Activated CD4-positive, alpha-beta T cell treated with anti-CD3 and anti-CD28 coated beads for 36 hours (primary cell): ENCODE measurements around the gene INPP4B. TPM values are rescaled to one million over a fixed set of nuclear protein-coding genes. Genes with fewer than 3 reads are reported as not detected.

ENCODE experiments used
- ATAC-seq: fragments of 200-7000 bp; cut with Tn5 transposase; one replicate; pipeline ENCODE4 v1.10.0; 2021; ENCODE audit warnings: mild to moderate bottlenecking, moderate library complexity
- CTCF ChIA-PET: fragments of 350-600 bp; sonication (Branson Sonifier 250); formaldehyde crosslinking; loops from one replicate; lab custom pipeline; 2021; ENCODE audit warnings: antibody characterized with exemption; lab: Charles Lee
- POLR2A ChIA-PET: fragments of 350-600 bp; sonication (Branson Sonifier 250); formaldehyde crosslinking; loops from one replicate; lab custom pipeline; 2021; ENCODE audit warnings: antibody characterized with exemption, inconsistent platforms; lab: Charles Lee
- DNase-seq: peaks from one replicate; pipeline ENCODE4 v3.0.0-alpha.2; 2020
- H3K27ac Mint-ChIP-seq: one replicate; pipeline ENCODE4 v1.8.0; 2021; ENCODE audit warnings: mixed read lengths
- H3K27me3 Mint-ChIP-seq: one replicate; pipeline ENCODE4 v1.8.0; 2021; ENCODE audit warnings: mixed read lengths
- H3K36me3 Mint-ChIP-seq: one replicate; pipeline ENCODE4 v1.8.0; 2021; ENCODE audit warnings: low read depth, mixed read lengths
- H3K4me1 Mint-ChIP-seq: one replicate; pipeline ENCODE4 v1.8.0; 2021; ENCODE audit warnings: mixed read lengths
- H3K4me3 Mint-ChIP-seq: one replicate; pipeline ENCODE4 v1.8.0; 2021; ENCODE audit warnings: mild to moderate bottlenecking, moderate library complexity, mixed read lengths
- H3K9me3 Mint-ChIP-seq: one replicate; pipeline ENCODE4 v1.8.0; 2021; ENCODE audit warnings: low read depth, mixed read lengths
- intact Hi-C, 2 experiments: fragments of 100-400 bp; cut with DNase I in 1 of 2; cut with micrococcal nuclease in 1 of 2; formaldehyde crosslinking; loops; one replicate each; pipeline versions ENCODE4 v1.14.2 to v1.15.1; 2022 to 2024; cut with DNase I, micrococcal nuclease
- total RNA-seq, 2 experiments: library from RNA; stranded (reverse); gene quantifications; one replicate each; pipeline ENCODE4 v1.2.3, GENCODE V29; 2021

INPP4B gene
- total RNA-seq, 2 experiments from 2014 or later: 66.6 to 70.7 TPM

DNA sequence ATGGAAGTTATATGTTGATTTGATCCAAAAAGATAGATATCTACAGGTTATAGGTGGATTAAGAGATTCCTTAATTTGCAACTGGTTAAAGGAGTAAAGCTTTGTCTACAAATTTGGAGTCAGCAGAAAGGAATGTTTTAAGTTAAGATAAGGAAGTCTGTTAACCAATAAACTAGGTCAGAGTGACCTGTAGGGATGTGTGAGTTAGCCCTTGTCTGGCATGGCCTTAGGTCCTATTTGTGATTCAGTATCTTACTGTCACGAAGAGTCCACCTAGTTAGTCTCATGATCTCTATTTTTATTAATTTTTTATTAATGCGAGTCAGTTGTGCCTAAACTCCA, 230.8 kb downstream of the INPP4B start:
- H3K9me3 Mint-ChIP-seq: peaks cover 34% of the 10 kb centered on the region
- peak overlapping the region; percentile 51 for H3K27ac Mint-ChIP-seq
- H3K4me1 Mint-ChIP-seq: peaks cover 12% of the 10 kb centered on the region
- ChIA-PET POLR2A (no interaction called here), CTCF (no interaction called here)
- no peaks in the 10 kb centered on the region for H3K27me3 Mint-ChIP-seq
- intact Hi-C loops: no loop called here
- ATAC-seq (no peak), DNase-seq (no peak)
- no peak overlapping the region for H3K4me3 Mint-ChIP-seq
- H3K36me3 Mint-ChIP-seq: peaks cover 63% of the 10 kb centered on the region

DNA sequence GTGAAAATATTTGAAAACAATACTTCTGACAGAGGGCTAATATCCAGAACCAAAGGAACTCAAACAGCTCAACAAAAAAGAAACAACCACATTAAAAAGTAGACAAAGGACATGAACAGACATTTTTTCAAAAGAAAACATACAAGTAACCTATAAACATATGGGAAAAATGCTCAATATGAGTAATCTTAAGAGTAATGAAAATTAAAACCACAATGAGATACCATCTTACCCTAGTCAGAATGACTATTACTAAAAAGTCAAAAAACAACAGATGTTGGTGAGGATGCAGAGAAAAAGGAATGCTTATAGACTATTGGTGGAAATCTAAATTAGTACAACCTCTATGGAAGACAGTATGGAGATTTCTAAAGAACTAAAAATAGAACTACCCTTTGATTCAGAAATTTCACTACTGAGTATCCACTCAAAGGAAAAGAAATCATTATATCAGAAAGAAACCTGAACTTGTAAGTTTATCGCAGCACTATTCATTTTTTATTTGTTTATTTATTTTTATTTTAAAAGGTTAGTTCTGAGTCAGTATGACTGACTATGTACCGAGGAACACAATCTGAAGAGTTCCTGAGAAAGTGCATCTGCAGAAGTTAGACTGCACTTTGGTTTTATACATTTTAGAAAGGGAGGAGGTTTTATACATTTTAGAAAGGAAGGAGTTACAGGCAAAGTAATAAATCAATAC, 231.3 kb downstream of the INPP4B start:
- ATAC-seq (peak; percentile 44), DNase-seq (no peak)
- intact Hi-C loops: no loop called here
- ChIA-PET CTCF (no interaction called here), POLR2A (no interaction called here)
- Mint-ChIP-seq H3K27ac (peak overlapping the region; percentile 51), H3K9me3 (peaks cover 29% of the 10 kb centered on the region), H3K4me3 (no peak overlapping the region), H3K27me3 (no peaks in the 10 kb centered on the region), H3K36me3 (peaks cover 61% of the 10 kb centered on the region), H3K4me1 (peaks cover 12% of the 10 kb centered on the region)

DNA sequence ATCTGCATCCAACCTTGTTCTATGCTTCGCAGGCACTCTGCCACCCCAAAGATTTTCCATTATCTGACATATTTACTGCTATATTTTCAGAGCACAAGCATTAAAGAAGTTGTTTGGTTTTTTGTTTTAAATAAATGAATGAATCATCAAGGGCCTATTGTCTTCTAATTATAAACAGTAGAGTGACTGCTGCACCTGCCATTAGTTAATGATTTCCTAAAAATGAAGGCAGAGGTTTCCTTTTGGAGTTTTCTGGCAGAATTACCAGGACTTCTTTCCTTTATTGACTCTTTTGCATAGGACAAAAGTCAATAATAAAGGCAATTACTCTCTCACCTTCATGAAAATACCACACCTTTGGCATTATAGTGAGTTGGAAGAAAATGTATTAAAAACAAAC, 238.1 kb downstream of the INPP4B start:
- CTCF ChIA-PET: no interaction called here

DNA sequence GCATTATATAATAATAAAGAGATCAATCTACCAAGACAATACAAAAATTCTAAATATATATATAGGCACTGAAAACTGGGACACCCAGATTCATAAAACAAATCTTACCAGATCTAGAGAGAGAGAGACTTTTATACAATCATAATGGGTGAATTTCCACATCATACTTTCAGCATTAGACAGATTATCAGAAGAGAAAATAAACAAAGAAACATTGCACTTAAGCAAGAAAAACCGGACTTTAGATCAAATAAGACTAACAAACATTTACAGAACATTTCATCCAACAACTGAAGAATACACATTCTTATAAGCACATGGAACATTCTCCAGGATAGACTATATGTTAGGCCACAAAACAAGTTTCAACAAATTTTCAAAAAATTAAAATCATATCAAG, 245.1 kb downstream of the INPP4B start:
- ATAC-seq (no peak), DNase-seq (no peak)
- H3K4me3 Mint-ChIP-seq: no peak overlapping the region
- H3K36me3 Mint-ChIP-seq: peaks cover 84% of the 10 kb centered on the region
- ChIA-PET POLR2A (no interaction called here), CTCF (no interaction called here)
- intact Hi-C loops: no loop called here
- no peak overlapping the region for H3K27ac Mint-ChIP-seq
- peaks cover 2% of the 10 kb centered on the region for H3K4me1 Mint-ChIP-seq
- H3K9me3 Mint-ChIP-seq: peaks cover 46% of the 10 kb centered on the region
- no peaks in the 10 kb centered on the region for H3K27me3 Mint-ChIP-seq

More for the DNA sequence above, 238.1 kb downstream of the INPP4B start:
- Mint-ChIP-seq H3K4me1 (no peaks in the 10 kb centered on the region), H3K27me3 (no peaks in the 10 kb centered on the region), H3K9me3 (peaks cover 38% of the 10 kb centered on the region), H3K36me3 (peaks cover 57% of the 10 kb centered on the region), H3K4me3 (no peak overlapping the region), H3K27ac (no peak overlapping the region)
- POLR2A ChIA-PET: no interaction called here
- DNase-seq: no peak
- intact Hi-C loops: no loop called here
- ATAC-seq: no peak

DNA sequence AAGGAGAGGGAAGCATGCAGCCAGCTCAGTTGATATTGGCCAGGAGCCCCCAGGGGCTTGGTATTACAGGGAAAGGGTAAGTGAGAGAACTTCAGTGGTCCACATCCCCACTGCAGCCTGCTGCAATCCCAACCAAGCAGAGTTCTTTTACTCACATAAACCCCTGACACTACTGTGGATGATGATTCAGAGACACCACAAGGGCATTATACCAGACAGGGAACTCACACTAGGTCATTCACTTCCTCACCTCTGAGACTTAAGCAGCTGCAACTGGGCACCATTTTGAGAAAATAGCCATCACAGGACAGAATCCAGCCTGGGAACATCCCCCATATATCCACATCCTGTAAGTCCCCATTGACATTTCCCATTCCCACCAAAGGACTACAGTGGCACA, 248.0 kb downstream of the INPP4B start:
- no peak for ATAC-seq
- CTCF ChIA-PET: no interaction called here

DNA sequence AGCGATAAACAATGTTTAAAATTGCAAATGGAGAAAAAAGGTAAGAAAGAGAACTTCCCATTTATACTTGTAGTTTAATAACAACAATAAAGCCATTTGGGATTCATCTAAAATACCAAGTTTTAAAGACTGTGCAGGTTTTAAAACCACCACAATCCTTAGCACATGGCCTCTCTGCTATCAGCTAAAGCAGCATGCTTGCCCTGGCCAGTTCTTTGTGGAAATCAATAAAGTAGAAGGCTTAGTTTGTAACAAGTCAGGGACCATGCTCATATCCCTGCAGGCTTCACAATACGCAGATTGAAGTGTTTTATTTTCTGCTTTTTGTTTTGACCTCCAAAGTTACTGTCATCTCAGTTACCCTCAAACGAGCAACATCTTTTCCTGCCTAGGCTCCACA, 249.5 kb downstream of the INPP4B start:
- Mint-ChIP-seq H3K36me3 (peaks cover 82% of the 10 kb centered on the region), H3K9me3 (peaks cover 21% of the 10 kb centered on the region), H3K27ac (no peak overlapping the region), H3K4me3 (no peak overlapping the region), H3K4me1 (peaks cover 6% of the 10 kb centered on the region), H3K27me3 (no peaks in the 10 kb centered on the region)
- intact Hi-C loops: no loop called here
- ChIA-PET CTCF (no interaction called here), POLR2A (no interaction called here)
- ATAC-seq (no peak), DNase-seq (no peak)

More for the DNA sequence above, 248.0 kb downstream of the INPP4B start:
- POLR2A ChIA-PET: interaction anchor here (0.7 kb wide), 1 partner anchor 198 kb away, joined by 4 read pairs; no protein-coding TSS in a partner anchor
- DNase-seq: no peak
- no peak overlapping the region for H3K27ac Mint-ChIP-seq
- H3K36me3 Mint-ChIP-seq: peaks cover 84% of the 10 kb centered on the region
- H3K27me3 Mint-ChIP-seq: no peaks in the 10 kb centered on the region
- intact Hi-C loops: no loop called here
- H3K9me3 Mint-ChIP-seq: peaks cover 32% of the 10 kb centered on the region
- H3K4me1 Mint-ChIP-seq: peaks cover 6% of the 10 kb centered on the region
- H3K4me3 Mint-ChIP-seq: no peak overlapping the region

DNA sequence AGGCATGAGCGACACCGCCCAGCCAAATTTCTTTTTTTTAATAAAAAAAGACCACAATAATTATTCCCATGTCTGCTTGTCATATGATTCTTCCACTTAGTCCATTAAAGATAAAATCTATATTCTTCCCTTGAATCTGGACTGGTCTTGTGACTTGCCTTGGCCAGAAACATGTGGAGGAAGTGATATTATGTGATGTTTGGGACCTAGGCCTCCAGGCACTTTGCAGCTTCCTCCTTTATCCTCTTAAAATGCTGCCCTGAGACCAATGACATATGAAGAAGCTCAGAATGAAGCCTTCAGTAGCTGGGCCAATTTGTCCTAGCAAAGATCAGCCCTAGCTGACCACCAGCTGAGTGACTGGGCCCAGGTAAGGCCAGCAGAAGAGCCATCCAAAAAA, 250.0 kb downstream of the INPP4B start:
- H3K27me3 Mint-ChIP-seq: no peaks in the 10 kb centered on the region
- no peak overlapping the region for H3K4me3 Mint-ChIP-seq
- peaks cover 6% of the 10 kb centered on the region for H3K4me1 Mint-ChIP-seq
- peaks cover 82% of the 10 kb centered on the region for H3K36me3 Mint-ChIP-seq
- ATAC-seq (no peak), DNase-seq (no peak)
- no peak overlapping the region for H3K27ac Mint-ChIP-seq
- intact Hi-C loops: no loop called here
- H3K9me3 Mint-ChIP-seq: peaks cover 21% of the 10 kb centered on the region
- CTCF ChIA-PET: no interaction called here
- POLR2A ChIA-PET: no interaction called here

DNA sequence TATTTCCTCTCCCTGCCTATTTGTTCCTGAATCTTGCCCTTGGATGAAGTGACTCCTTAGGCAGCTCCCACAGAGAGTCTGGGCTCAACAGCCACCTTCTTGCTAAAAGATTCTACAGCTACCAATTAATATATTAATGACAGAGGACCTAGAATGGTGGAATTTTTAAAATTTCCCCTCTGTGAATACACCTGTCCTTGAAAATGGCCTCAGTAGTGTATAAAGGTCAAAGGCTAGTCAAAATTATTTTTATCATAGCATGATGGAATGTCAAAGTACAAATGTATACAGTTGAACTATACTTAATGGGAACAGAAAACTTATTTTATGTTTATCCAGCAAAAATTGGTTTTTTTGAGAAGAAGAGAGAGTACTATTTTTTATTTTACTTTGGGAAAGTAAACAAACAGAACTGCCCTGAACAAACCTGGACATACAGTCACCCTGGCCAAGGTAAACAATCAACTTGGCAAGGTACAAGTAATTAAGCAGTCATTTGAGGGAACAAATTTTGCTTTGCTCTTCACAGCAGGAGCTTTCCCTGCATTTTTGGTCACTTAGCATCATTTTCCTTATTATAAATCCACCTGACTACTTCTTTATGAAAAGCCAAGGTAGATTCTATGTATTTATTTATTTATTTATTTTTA, 250.8 kb downstream of the INPP4B start:
- ChIA-PET POLR2A (no interaction called here), CTCF (no interaction called here)
- Mint-ChIP-seq H3K27me3 (no peaks in the 10 kb centered on the region), H3K4me3 (no peak overlapping the region), H3K4me1 (peaks cover 6% of the 10 kb centered on the region), H3K27ac (no peak overlapping the region), H3K9me3 (peaks cover 16% of the 10 kb centered on the region), H3K36me3 (peaks cover 79% of the 10 kb centered on the region)
- DNase-seq (no peak), ATAC-seq (no peak)
- intact Hi-C loops: no loop called here

DNA sequence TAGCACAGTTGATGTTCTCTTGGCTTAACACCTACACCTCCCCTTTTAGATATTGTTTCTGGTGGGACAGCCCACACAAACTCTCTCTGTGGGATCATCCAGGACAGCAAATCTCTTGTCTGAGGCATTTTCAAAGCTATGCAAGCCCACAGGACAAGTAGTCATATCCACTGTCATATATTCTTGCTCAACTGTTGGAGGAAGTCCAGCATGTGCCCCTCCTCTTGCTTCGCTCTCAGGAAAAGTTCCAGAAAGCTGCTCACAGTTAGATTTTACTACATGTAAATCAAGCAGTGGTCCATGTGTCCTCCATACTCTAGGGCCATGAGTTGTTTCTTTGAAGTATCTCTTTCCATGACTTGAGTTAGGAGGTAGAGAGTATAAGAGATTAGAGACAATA, 260.7 kb downstream of the INPP4B start:
- ChIA-PET POLR2A (no interaction called here), CTCF (interaction anchor here (0.7 to 1.2 kb wide), 2 partner anchors 13 to 133 kb away, joined by 3 to 6 read pairs; no protein-coding TSS in a partner anchor)
- H3K4me1 Mint-ChIP-seq: peaks cover 53% of the 10 kb centered on the region
- H3K9me3 Mint-ChIP-seq: peaks cover 20% of the 10 kb centered on the region
- H3K4me3 Mint-ChIP-seq: no peak overlapping the region
- H3K36me3 Mint-ChIP-seq: peaks cover 75% of the 10 kb centered on the region
- intact Hi-C loops: no loop called here
- H3K27me3 Mint-ChIP-seq: no peaks in the 10 kb centered on the region
- peak overlapping the region; percentile 35 for H3K27ac Mint-ChIP-seq
- DNase-seq (no peak), ATAC-seq (no peak)

DNA sequence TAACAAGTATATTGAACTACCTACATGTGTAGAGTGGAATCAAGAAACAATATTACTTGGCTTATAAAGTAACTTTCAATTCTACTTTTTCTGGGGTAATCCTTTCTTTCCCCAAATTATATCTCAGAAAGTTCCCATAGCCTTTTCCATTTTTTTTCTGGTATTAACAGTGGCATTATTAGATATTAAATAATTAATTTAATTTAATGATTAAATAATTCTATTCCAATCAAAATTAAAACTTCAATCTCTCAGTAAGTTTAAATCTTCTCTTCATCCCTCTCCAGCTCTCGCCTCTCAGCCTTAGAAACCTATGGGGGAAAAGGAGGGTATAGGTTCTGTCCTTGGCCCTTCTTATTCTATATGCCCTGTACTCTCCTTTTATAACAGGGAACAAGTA, 262.4 kb downstream of the INPP4B start:
- Mint-ChIP-seq H3K27me3 (no peaks in the 10 kb centered on the region), H3K4me1 (peaks cover 64% of the 10 kb centered on the region), H3K27ac (no peak overlapping the region), H3K4me3 (no peak overlapping the region), H3K36me3 (peaks cover 71% of the 10 kb centered on the region), H3K9me3 (peaks cover 14% of the 10 kb centered on the region)
- ChIA-PET POLR2A (no interaction called here), CTCF (interaction anchor here (0.7 kb wide), 1 partner anchor 223 kb away, joined by 3 read pairs; no protein-coding TSS in a partner anchor)
- intact Hi-C loops: no loop called here
- DNase-seq: no peak
- no peak for ATAC-seq

DNA sequence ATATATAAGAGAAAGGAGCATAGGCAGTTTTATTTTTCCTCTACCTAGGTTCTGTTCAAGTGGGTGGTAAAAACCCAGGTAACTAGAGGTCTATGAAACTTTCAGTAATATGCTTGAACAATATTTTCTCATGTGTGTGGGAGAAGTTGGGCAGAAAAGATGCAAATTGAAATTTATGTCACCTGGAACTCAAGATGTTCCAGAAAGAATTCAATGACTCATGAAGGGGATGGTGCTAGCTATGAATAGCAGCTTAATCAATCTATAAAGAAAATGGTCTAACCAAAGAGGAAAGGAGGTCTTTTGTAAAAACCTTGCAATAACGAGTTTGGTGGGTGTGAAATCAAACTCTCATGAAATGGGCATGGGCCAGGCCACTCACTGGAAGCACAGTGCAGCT, 263.8 kb downstream of the INPP4B start:
- intact Hi-C loops: no loop called here
- CTCF ChIA-PET: interaction anchor here (1.0 kb wide), 1 partner anchor 9 kb away, joined by 3 read pairs; no protein-coding TSS in a partner anchor
- H3K4me1 Mint-ChIP-seq: peaks cover 72% of the 10 kb centered on the region

DNA sequence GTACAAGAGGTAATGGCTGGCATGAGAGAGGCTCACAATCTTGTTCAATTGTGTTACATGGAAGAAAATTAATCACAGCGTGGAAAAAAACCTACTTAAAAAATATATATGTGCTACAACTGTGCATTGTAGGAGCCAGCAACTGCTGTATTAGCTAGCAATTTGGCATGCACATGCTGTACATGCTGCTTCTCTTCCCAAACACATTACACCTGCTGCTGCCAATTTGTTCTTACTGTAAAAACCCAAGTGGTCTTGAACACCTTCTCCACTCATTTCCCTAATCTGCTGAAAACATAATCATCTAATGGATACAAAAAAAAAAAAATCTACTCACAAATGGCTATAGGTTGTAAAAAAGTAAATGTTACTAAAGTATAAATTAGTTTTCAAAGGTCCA, 264.2 kb downstream of the INPP4B start:
- ChIA-PET POLR2A (interaction anchor here (0.6 to 2.0 kb wide), 2 partner anchors 109 to 175 kb away, joined by 3 to 6 read pairs; no protein-coding TSS in a partner anchor), CTCF (interaction anchor here (1.0 kb wide), 1 partner anchor 9 kb away, joined by 3 read pairs; no protein-coding TSS in a partner anchor)
- Mint-ChIP-seq H3K4me1 (peaks cover 74% of the 10 kb centered on the region), H3K27me3 (no peaks in the 10 kb centered on the region), H3K4me3 (no peak overlapping the region), H3K36me3 (peaks cover 80% of the 10 kb centered on the region), H3K27ac (peak overlapping the region; percentile 74), H3K9me3 (peaks cover 16% of the 10 kb centered on the region)
- ATAC-seq: peak; percentile 20
- DNase-seq: no peak
- intact Hi-C loops: no loop called here

More for the DNA sequence above, 263.8 kb downstream of the INPP4B start:
- H3K36me3 Mint-ChIP-seq: peaks cover 78% of the 10 kb centered on the region
- ATAC-seq (peak; percentile 60), DNase-seq (peak; percentile 27)
- peak overlapping the region; percentile 74 for H3K27ac Mint-ChIP-seq
- peak overlapping the region; percentile 0 for H3K4me3 Mint-ChIP-seq
- POLR2A ChIA-PET: interaction anchor here (0.6 to 2.0 kb wide), 2 partner anchors 108 to 175 kb away, joined by 3 to 6 read pairs; no protein-coding TSS in a partner anchor
- H3K9me3 Mint-ChIP-seq: peaks cover 18% of the 10 kb centered on the region
- no peaks in the 10 kb centered on the region for H3K27me3 Mint-ChIP-seq
